GM19193 (cell line): ENCODE measurements around the gene SLC22A24.

Experiments
- POLR2A ChIP-seq: IDR thresholded peaks from 4 replicates; pipeline ENCODE4 v1.6.1; 2011; ENCODE audit not compliant: insufficient read depth, insufficient read length; ENCODE audit errors: extremely low read depth

Gene SLC22A24

GRCh38 chr11:63144121-63144520 lies at the start of gene SLC22A24:
Gene SLC22A24 (minus strand): TSS chr11:63144221. CDS start chr11:63143779, 442 bp downstream.
- TF ChIP-seq POLR2A: no peak

- TF ChIP-seq POLR2A: no peak
These were observed 36.5 kb upstream of the SLC22A24 start for GRCh38 chr11:63180536-63180935.

GRCh38 chr11:63179432-63180041 lies 35.5 kb upstream of the SLC22A24 start:
- no peak for TF ChIP-seq POLR2A

GRCh38 chr11:63177872-63178271 lies 33.9 kb upstream of the SLC22A24 start:
- no peak for TF ChIP-seq POLR2A

- TF ChIP-seq POLR2A: no peak
These were observed 21.8 kb upstream of the SLC22A24 start for GRCh38 chr11:63165706-63166310.

GRCh38 chr11:63155794-63156193 lies 11.8 kb upstream of the SLC22A24 start:
- no peak for TF ChIP-seq POLR2A

- no peak for TF ChIP-seq POLR2A
These were observed 2.6 kb upstream of the SLC22A24 start for GRCh38 chr11:63146581-63146980.

GRCh38 chr11:63142459-63142858 lies 1.6 kb downstream of the SLC22A24 start:
- TF ChIP-seq POLR2A: no peak

GRCh38 chr11:63132985-63133775 lies 10.8 kb downstream of the SLC22A24 start:
- TF ChIP-seq POLR2A: no peak

GRCh38 chr11:63099555-63099954 lies 44.5 kb downstream of the SLC22A24 start:
- no peak for TF ChIP-seq POLR2A

GRCh38 chr11:63080682-63081081 lies 63.3 kb downstream of the SLC22A24 start:
- no peak for TF ChIP-seq POLR2A

GRCh38 chr11:63042596-63042995 lies 101.4 kb downstream of the SLC22A24 start:
- no peak for TF ChIP-seq POLR2A

- no peak for TF ChIP-seq POLR2A
These were observed 111.6 kb downstream of the SLC22A24 start for GRCh38 chr11:63032457-63032856.
